Mammary epithelial cell (primary cell): ENCODE measurements around the gene AIP.

ENCODE experiments used
- CTCF ChIP-seq, 2 donors: IDR thresholded peaks in 1 of 2; conservative IDR thresholded peaks in 1 of 2; 2 replicates each; pipeline ENCODE4 v1.5.1; 2011 to 2012; ENCODE audit warnings: inconsistent platforms in 2 of 2, low read length in 2 of 2, mild to moderate bottlenecking in 2 of 2, control low read depth in 1 of 2, low read depth in 1 of 2; ENCODE audit not compliant: insufficient read depth in 1 of 2; ENCODE audit errors: extremely low read depth in 1 of 2
- EZH2 ChIP-seq: IDR thresholded peaks from 2 replicates; pipeline ENCODE4 v1.6.1; 2012; ENCODE audit warnings: low read length, inconsistent platforms, borderline replicate concordance

- no peak for TF ChIP-seq CTCF (conservative IDR thresholded peaks at IDR 0.05 in 1 of 2, IDR thresholded peaks at IDR 0.05 in 1 of 2; ENCODE audit: extremely low read depth in 1 of 2, insufficient read depth in 1 of 2, low read depth in 1 of 2, low read length in 2 of 2)
- no peak for TF ChIP-seq EZH2
Observed at GRCh38 chr11:67494371-67495233, 11.8 kb downstream of the AIP start.
